Right atrium auricular region (tissue), 2 donors: Measurements from ENCODE around the gene DPAGT1. TPM values are rescaled to one million over a fixed set of nuclear protein-coding genes. Genes with fewer than 3 reads are reported as not detected.

ENCODE experiments used
- DNase-seq: peaks from one replicate; pipeline ENCODE4 v3.0.0-alpha.2; 2019; ENCODE audit warnings: low spot score
- H3K27ac ChIP-seq, 2 donors: fragments of 200-600 bp; sonication (generic); 1 replicate in 1 of 2; 2 replicates in 1 of 2; pipeline ENCODE4 v1.5.1; 2016 to 2019
- H3K27me3 ChIP-seq, 2 donors: fragments of 200-600 bp; sonication (generic); one replicate each; pipeline versions ENCODE4 v1.5.1 to v1.6.0; 2017 to 2019
- H3K36me3 ChIP-seq: fragments of 200-600 bp; sonication (generic); one replicate; pipeline ENCODE4 v1.5.1; 2016
- H3K4me1 ChIP-seq, 2 donors: fragments of 200-600 bp; sonication (generic); one replicate each; pipeline versions ENCODE4 v1.5.1 to v1.6.0; 2017 to 2019
- H3K4me3 ChIP-seq, 2 donors: fragments of 200-600 bp; sonication (generic); 1 replicate in 1 of 2; 2 replicates in 1 of 2; pipeline ENCODE4 v1.5.1; 2017 to 2019; ENCODE audit warnings: mild to moderate bottlenecking in 1 of 2, moderate library complexity in 1 of 2
- H3K9me3 ChIP-seq, 2 donors: fragments of 200-600 bp; sonication (generic); one replicate each; pipeline ENCODE4 v1.5.1; 2019
- CTCF ChIP-seq, 2 donors: fragments of 200-600 bp; sonication (generic); IDR thresholded peaks; one replicate each; pipeline ENCODE4 v1.5.1; 2019; ENCODE audit warnings: antibody characterized with exemption in 2 of 2
- total RNA-seq, 2 donors: library from RNA; depleted of rRNA; stranded (reverse); fragments of >200 nt; gene quantifications; one replicate each; pipeline ENCODE4 v1.1.0, GENCODE V29; 2016

Gene DPAGT1
- total RNA-seq, 2 donors from 2014 or later, result 15.8 to 18.6 TPM

- DNase-seq, result no peak
- H3K27ac ChIP-seq, result no peak overlapping the region
- no peaks in the 10 kb centered on the region for H3K9me3 ChIP-seq
- no peaks in the 10 kb centered on the region for H3K27me3 ChIP-seq
- peaks cover 14% of the 10 kb centered on the region for H3K36me3 ChIP-seq
- no peak overlapping the region for H3K4me3 ChIP-seq
- TF ChIP-seq CTCF (IDR thresholded peaks at IDR 0.05), result no peak
- peaks cover 0 to 26% of the 10 kb centered on the region in 2 donors for H3K4me1 ChIP-seq
Observed at GRCh38 chr11:119091966-119092879, 9.4 kb downstream of the DPAGT1 start.

GRCh38 chr11:119091178-119091577, 10.5 kb downstream of the DPAGT1 start:
- no peaks in the 10 kb centered on the region for H3K9me3 ChIP-seq
- H3K27me3 ChIP-seq, result no peaks in the 10 kb centered on the region
- DNase-seq, result no peak
- TF ChIP-seq CTCF (IDR thresholded peaks at IDR 0.05), result no peak
- H3K4me3 ChIP-seq, result no peak overlapping the region
- H3K27ac ChIP-seq, result no peak overlapping the region
- H3K36me3 ChIP-seq, result peaks cover 6% of the 10 kb centered on the region
- peaks cover 0 to 28% of the 10 kb centered on the region in 2 donors for H3K4me1 ChIP-seq

- Histone ChIP-seq H3K27ac (no peak overlapping the region), H3K36me3 (peaks cover 6% of the 10 kb centered on the region), H3K4me1 (peaks cover 0 to 34% of the 10 kb centered on the region in 2 donors), H3K27me3 (no peaks in the 10 kb centered on the region), H3K4me3 (no peak overlapping the region), H3K9me3 (no peaks in the 10 kb centered on the region)
- no peak for DNase-seq
- no peak for TF ChIP-seq CTCF (IDR thresholded peaks at IDR 0.05)
Observed at GRCh38 chr11:119089319-119089718, 12.3 kb downstream of the DPAGT1 start.

- no peak for DNase-seq
- Histone ChIP-seq H3K9me3 (no peaks in the 10 kb centered on the region), H3K4me1 (peaks cover 0 to 28% of the 10 kb centered on the region in 2 donors), H3K36me3 (peaks cover 6% of the 10 kb centered on the region), H3K4me3 (no peak overlapping the region), H3K27ac (no peak overlapping the region), H3K27me3 (no peaks in the 10 kb centered on the region)
- TF ChIP-seq CTCF (IDR thresholded peaks at IDR 0.05), result no peak
Observed at GRCh38 chr11:119088406-119088805, 13.2 kb downstream of the DPAGT1 start.

- H3K4me1 ChIP-seq, result peaks cover 0 to 22% of the 10 kb centered on the region in 2 donors
- peaks cover 6% of the 10 kb centered on the region for H3K36me3 ChIP-seq
- H3K4me3 ChIP-seq, result no peak overlapping the region
- DNase-seq, result no peak
- no peak for TF ChIP-seq CTCF (IDR thresholded peaks at IDR 0.05)
- H3K27me3 ChIP-seq, result no peaks in the 10 kb centered on the region
- H3K9me3 ChIP-seq, result no peaks in the 10 kb centered on the region
- no peak overlapping the region for H3K27ac ChIP-seq
Observed at GRCh38 chr11:119087747-119088241, 13.9 kb downstream of the DPAGT1 start.
